HG02840 (cell line): ENCODE results near the gene DLGAP1.

ENCODE experiments used
- ATAC-seq: cut with Tn5 transposase; IDR thresholded peaks from one replicate; pipeline ENCODE4 v1.9.1; 2021; ENCODE audit warnings: mild to moderate bottlenecking, moderate library complexity, moderate number of reproducible peaks; ENCODE audit not compliant: unreplicated experiment, low FRiP score

Gene DLGAP1

DNA sequence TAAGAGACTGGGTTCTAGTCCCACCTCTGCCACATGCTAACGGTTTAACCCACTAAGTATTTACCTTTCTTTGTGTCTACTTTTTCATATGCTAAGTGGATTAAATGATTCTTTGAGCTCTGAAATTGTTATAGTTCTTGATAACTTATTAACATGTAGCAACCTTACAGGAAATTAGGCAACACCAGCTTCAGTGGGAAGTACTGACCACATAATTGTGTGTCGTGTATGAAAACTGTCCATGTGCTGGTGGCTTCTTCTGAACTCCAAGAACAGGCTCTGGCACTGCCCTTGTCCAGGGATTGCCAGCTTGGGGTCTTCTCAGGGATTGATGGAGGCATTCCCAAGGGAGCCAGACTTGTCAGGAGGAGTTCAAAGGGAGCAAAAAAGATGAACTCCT lies 577.4 kb downstream of the DLGAP1 start:
- no peak for ATAC-seq

DNA sequence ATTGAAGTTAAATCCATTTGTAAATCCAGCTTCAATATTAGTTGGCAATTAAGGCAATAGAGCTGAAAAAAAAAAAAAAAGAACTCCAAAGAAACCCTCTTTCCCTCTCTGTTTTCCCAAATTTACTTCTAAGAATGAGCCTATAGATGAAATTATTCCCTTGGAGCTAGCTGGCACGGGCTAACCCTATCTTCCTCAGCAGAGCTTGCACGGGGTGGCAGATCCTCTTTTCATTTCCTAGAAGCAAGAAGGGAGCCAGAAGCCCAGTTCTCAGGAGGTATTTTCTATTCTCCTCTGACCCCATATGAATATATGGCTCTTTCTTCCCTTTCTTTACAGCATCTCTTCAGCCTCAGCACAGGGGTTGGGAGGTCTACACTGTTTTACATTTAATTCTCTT lies 579.1 kb downstream of the DLGAP1 start:
- ATAC-seq, result no peak

GRCh38 chr18:3875376-3875775 lies 579.7 kb downstream of the DLGAP1 start:
- ATAC-seq, result no peak

- no peak for ATAC-seq
These were observed 580.5 kb downstream of the DLGAP1 start for GRCh38 chr18:3874581-3874980.

DNA sequence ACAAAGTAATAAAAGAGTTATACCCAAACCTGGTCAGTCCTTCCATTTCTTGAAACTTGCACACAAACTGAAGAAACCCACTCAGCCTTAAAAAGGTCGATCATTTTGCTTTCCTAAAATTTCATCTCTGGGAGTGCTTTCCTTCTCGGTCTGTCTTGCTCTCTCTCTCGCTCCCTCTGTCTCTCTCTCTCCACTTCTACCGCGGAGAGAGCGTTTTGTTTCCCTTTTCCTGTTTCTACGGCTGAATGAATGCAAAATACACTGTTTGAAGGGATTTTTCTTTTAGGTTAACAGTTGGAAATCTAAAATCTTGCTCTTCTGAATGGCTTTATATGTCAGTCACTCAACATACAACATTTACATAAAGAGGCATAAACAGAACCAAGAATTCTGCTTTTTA lies 581.0 kb downstream of the DLGAP1 start:
- ATAC-seq, result no peak

DNA sequence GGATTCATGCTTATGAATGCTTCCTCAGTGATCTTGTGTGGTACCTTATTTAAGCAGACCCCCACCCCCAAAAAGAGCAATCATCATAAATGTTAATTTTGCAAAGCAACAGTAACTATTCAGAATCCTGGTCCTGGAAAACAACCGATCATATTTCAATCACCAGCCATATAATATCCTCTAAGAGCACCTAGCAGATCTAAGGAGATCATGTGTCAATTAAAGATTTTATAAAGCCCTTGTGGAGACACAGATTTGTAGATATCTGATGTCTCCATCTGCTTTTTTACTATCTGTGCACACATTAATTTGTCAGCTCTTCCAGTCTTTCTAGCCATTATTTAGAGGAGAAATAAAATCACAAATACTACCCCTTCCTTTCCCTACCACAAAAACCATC lies 581.4 kb downstream of the DLGAP1 start:
- no peak for ATAC-seq

DNA sequence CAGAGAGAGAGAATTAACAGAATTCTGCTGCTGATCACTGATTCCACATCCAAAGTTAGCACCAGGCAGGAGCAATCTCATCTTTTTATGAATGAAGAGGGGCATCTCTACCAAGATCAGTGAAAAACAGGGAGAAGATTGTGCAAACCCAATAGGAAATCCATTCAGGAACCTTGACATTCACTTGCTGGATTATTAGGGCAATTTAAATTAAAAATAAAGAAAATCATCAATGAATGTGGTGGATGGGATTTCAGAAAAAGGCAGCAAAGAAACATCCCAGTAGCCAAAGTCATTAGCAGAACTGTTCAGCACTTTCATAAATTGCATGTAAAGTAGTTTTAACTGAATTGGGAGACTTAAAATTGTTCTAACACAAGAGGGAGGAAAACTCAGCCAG lies 581.9 kb downstream of the DLGAP1 start:
- no peak for ATAC-seq

DNA sequence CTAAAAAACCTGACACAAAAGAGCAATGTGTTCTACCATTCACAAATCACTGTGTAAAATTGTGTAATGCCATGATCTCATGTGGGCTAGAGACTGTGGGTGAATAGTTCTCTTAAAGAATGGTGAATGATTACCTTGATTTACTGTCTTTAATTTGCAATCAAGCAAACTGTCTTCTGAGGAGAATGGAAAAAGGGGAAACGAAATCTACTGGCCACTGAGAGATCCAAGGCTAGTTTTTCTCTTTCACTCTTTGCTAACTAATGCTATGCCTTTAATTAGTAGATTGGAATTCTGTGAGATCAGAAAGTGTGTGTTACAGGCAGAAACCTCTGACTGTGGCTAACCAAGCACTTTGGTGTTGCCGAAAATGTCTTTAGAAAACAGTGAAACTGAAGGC lies 582.5 kb downstream of the DLGAP1 start:
- ATAC-seq, result no peak

GRCh38 chr18:3871687-3872086 lies 583.4 kb downstream of the DLGAP1 start:
- no peak for ATAC-seq

GRCh38 chr18:3870914-3871313 lies 584.2 kb downstream of the DLGAP1 start:
- ATAC-seq, result no peak

- no peak for ATAC-seq
These were observed 585.3 kb downstream of the DLGAP1 start for GRCh38 chr18:3869848-3870247.

GRCh38 chr18:3867864-3868311 lies 587.2 kb downstream of the DLGAP1 start:
- no peak for ATAC-seq

- ATAC-seq, result no peak
These were observed 587.9 kb downstream of the DLGAP1 start for GRCh38 chr18:3867236-3867635.

DNA sequence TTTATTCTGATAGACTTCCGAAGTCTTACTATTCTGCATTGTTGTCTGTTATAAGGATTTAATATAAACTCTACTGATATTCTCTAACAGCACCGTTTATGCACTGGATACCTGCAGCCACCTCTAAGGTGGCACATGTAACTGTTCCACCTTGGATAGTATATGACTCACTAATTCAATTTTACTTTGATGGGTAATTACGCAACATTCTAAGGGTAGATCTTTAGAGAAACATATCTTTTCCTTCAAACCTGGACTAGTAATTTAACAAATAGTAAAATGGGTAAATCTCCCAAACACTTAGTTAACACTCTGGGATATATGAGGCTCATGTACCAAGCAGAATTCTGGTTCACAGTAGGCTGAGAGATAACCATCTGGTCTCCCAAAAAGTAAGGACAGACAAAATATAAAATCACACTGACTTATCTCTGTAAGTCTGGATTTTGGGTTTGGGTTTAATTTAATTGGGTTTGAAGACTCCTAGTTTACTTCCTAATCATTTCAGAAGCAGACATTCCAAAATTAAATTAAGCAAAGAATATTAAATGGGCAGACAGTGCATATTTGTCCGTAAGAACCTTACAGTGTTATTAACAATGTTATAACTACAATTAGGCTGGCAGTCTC lies 590.3 kb downstream of the DLGAP1 start:
- no peak for ATAC-seq

DNA sequence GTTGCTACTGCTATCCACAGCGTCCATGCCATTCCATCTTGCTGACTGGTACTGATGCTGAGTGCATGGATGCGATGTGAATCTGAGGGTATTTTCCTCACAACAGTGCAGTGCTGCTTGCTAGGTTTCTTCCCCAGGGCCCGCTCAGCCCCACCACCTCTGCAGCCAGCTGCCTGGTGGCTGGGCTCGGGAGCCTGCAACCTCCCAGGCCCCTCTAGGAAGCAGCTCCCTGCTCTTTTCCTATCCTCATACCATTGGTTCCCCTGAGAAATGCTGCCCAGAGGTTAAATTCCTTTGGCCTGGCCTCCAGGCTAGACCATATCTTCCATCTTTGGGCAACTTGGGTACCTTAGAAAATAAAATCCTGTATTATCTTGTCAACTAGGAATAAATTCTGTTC lies 591.5 kb downstream of the DLGAP1 start:
- ATAC-seq, result no peak

- no peak for ATAC-seq
These were observed 592.1 kb downstream of the DLGAP1 start for GRCh38 chr18:3863006-3863405.

DNA sequence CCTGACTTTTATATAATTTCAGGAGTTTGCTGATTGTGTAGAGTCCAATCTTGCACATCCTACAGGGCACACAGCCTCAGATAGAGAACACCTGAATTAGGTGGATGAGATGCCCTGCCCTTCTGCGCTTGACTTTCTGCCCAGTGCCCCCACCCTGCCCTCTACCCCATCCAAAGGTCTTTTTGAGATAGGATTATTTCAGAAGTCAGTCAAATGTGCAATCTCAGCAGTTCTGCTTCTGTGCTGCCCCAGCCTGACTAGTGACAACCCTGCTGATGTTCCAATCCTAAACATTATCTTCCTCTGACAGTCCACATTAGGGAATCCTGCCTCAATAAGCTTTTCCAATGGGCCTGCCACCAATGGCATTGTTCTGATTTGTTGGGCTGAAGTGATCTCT lies 593.6 kb downstream of the DLGAP1 start:
- no peak for ATAC-seq

- no peak for ATAC-seq
These were observed 597.6 kb downstream of the DLGAP1 start for GRCh38 chr18:3857544-3857943.

DNA sequence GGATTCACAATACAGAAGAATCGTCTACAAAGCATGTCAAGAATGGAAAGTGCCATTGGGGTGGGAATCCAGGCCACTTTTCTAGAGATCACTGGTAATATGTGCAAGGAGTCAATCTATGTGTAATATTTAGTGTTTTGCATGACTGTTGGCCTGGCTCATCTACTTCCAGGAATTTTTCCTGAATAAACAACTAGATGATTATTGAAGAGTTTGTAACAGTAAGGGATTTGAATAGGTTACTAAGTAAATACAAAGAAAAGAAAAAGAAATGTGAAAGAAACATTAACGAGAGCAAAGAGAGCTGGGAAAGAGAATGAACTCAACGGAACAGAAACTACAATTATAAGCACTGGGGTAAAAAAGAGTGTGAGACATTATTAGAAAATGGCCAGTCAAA lies 599.1 kb downstream of the DLGAP1 start:
- no peak for ATAC-seq

DNA sequence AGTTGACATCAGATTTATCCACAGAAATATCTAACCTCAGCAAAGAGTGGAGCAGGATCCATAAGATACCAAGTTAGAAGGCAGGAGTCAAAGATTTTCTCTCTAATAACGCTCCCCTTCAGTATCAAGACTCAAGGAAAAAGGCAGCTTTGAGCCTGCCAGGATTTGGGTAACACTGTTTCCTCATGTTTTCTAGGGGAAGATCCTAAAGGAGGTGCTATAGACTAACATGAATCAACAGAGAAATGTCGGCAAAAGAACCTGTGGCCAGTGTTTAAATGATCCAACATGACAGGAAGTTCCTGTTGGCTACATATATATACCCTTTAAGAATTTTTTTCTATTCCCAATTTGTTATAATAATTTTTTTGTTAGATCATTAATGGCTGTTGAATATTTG lies 602.8 kb downstream of the DLGAP1 start:
- no peak for ATAC-seq

- no peak for ATAC-seq
These were observed 603.9 kb downstream of the DLGAP1 start for GRCh38 chr18:3851159-3851558.

- ATAC-seq, result no peak
These were observed 606.8 kb downstream of the DLGAP1 start for GRCh38 chr18:3848316-3848715.

GRCh38 chr18:3845161-3845560 lies 609.9 kb downstream of the DLGAP1 start:
- ATAC-seq, result no peak
